Measurements from ENCODE around the gene OR2AG2. TPM values are rescaled to one million over a fixed set of nuclear protein-coding genes. Genes with fewer than 3 reads are reported as not detected.

Gene OR2AG2
- polyA plus RNA-seq, 2 of the 4 experiments (the other 2 are of a cell fraction) = 0.04 to 0.05 TPM

DNA sequence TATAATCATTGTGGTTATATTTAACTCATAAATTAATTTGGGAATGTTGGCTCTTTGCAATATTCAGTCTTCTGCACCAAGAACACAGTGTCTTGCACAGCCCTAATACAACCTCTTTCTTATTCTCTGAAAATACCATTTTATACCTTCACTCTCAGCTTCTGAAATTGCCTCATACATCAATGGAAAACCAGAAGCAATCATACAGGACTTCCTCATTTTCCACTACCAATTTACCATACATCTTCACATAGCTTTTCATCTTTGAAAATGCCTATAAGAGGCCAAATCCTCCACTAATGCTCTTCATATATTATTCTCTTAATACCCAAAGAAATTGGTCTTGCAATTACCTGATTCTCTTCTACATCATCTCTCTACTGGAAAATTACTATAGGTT, 6.7 kb upstream of the OR2AG2 start:
- FAIRE-seq = no peak
- TF ChIP-seq NPAS2 (CRISPR knock-in tag; IDR thresholded peaks at IDR 0.05; ENCODE audit: borderline replicate concordance) (no peak), CBX2 (IDR thresholded peaks at IDR 0.05; ENCODE audit: borderline replicate concordance, low read depth) (no peak), HDAC2 (IDR thresholded peaks at IDR 0.05) (no peak), MAZ (IDR thresholded peaks at IDR 0.05; ENCODE audit: borderline replicate concordance, low read depth, low read length) (no peak)
- TF ChIP-seq, protein P1, sequence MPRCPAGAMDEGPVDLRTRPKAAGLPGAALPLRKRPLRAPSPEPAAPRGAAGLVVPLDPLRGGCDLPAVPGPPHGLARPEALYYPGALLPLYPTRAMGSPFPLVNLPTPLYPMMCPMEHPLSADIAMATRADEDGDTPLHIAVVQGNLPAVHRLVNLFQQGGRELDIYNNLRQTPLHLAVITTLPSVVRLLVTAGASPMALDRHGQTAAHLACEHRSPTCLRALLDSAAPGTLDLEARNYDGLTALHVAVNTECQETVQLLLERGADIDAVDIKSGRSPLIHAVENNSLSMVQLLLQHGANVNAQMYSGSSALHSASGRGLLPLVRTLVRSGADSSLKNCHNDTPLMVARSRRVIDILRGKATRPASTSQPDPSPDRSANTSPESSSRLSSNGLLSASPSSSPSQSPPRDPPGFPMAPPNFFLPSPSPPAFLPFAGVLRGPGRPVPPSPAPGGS (IDR thresholded peaks at IDR 0.05) = no peak
- TF ChIP-seq, protein P2, sequence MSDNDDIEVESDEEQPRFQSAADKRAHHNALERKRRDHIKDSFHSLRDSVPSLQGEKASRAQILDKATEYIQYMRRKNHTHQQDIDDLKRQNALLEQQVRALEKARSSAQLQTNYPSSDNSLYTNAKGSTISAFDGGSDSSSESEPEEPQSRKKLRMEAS (IDR thresholded peaks at IDR 0.05) = no peak
- H3K4me3 ChIP-seq = no peak overlapping the region
- no peaks in the 10 kb centered on the region for H3K4me1 ChIP-seq
- no peak for ATAC-seq
- POLR2A ChIA-PET = no interaction called here
- CTCF ChIA-PET = interaction anchor here (1.4 kb wide), 1 partner anchor 23 kb away, joined by 5 read pairs; no protein-coding TSS in a partner anchor
- no peak for DNase-seq (ENCODE audit: low read depth in 1 of 2, low spot score in 1 of 2)
- no peak overlapping the region for H3K27ac ChIP-seq
- no peaks in the 10 kb centered on the region for H3K9me3 ChIP-seq
- H3K4me2 ChIP-seq = no peak overlapping the region

DNA sequence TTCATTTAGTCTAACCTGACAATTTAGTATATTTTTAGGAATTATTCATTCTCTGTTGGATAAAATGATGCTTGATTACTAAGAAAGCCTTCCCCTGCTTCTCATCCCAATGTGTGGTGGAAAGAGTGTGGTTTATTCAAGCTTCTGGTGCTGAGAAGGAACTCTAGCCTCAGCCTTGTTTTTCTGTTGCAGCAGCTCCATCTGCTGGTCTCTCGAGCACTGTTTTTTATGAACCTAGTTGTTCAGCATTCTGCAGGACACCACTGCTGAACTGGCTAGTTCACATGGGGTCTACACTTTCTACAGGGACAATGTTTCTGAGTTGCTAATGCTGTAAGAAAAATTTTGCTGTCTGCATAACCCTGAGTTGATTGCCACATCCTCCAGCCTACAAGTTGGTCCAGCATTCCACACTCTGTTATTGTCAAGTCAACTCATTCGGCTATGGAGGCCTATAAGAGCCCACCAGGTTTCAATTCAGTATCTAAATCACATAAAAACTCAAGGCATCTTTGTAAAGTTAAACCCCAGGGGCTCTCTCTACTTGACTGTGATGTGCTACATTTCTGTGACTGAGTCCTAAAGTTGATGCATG, 14.3 kb downstream of the OR2AG2 start:
- ATAC-seq (peak; percentile 91 to 94), FAIRE-seq (no peak), DNase-seq (ENCODE audit: low read depth in 1 of 2, low spot score in 1 of 2) (peak; percentile 35 to 58)
- Histone ChIP-seq H3K4me1 (no peaks in the 10 kb centered on the region), H3K4me2 (no peak overlapping the region), H3K4me3 (no peak overlapping the region), H3K27ac (no peak overlapping the region), H3K9me3 (no peaks in the 10 kb centered on the region; the same call in 2 of the 3 replicates)
- 23% methylated on average over 2 of the region's 2 CpGs for WGBS (ENCODE audit: missing lambda C conversion rate)
- TF ChIP-seq TFCP2L1 (CRISPR knock-in tag; IDR thresholded peaks at IDR 0.05) = no peak
- no peak for TF ChIP-seq ESRRA (IDR thresholded peaks at IDR 0.05; ENCODE audit: borderline replicate concordance, low read length)
- TF ChIP-seq RARB (CRISPR knock-in tag; IDR thresholded peaks at IDR 0.05) = no peak
- no peak for TF ChIP-seq HOXB13 (CRISPR knock-in tag; IDR thresholded peaks at IDR 0.05; ENCODE audit: low read depth)
- no peak for TF ChIP-seq NR3C1 (IDR thresholded peaks at IDR 0.05)
- no peak for TF ChIP-seq RCOR1 (IDR thresholded peaks at IDR 0.05; ENCODE audit: low read depth, low read length)
- TF ChIP-seq, protein P3, sequence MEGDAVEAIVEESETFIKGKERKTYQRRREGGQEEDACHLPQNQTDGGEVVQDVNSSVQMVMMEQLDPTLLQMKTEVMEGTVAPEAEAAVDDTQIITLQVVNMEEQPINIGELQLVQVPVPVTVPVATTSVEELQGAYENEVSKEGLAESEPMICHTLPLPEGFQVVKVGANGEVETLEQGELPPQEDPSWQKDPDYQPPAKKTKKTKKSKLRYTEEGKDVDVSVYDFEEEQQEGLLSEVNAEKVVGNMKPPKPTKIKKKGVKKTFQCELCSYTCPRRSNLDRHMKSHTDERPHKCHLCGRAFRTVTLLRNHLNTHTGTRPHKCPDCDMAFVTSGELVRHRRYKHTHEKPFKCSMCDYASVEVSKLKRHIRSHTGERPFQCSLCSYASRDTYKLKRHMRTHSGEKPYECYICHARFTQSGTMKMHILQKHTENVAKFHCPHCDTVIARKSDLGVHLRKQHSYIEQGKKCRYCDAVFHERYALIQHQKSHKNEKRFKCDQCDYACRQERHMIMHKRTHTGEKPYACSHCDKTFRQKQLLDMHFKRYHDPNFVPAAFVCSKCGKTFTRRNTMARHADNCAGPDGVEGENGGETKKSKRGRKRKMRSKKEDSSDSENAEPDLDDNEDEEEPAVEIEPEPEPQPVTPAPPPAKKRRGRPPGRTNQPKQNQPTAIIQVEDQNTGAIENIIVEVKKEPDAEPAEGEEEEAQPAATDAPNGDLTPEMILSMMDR (IDR thresholded peaks at IDR 0.05) = peak; percentile 62
- TF ChIP-seq, protein P4, sequence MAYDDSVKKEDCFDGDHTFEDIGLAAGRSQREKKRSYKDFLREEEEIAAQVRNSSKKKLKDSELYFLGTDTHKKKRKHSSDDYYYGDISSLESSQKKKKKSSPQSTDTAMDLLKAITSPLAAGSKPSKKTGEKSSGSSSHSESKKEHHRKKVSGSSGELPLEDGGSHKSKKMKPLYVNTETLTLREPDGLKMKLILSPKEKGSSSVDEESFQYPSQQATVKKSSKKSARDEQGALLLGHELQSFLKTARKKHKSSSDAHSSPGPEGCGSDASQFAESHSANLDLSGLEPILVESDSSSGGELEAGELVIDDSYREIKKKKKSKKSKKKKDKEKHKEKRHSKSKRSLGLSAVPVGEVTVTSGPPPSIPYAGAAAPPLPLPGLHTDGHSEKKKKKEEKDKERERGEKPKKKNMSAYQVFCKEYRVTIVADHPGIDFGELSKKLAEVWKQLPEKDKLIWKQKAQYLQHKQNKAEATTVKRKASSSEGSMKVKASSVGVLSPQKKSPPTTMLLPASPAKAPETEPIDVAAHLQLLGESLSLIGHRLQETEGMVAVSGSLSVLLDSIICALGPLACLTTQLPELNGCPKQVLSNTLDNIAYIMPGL (CRISPR knock-in tag; IDR thresholded peaks at IDR 0.05; ENCODE audit: borderline replicate concordance) = no peak
- TF ChIP-seq, protein P5, sequence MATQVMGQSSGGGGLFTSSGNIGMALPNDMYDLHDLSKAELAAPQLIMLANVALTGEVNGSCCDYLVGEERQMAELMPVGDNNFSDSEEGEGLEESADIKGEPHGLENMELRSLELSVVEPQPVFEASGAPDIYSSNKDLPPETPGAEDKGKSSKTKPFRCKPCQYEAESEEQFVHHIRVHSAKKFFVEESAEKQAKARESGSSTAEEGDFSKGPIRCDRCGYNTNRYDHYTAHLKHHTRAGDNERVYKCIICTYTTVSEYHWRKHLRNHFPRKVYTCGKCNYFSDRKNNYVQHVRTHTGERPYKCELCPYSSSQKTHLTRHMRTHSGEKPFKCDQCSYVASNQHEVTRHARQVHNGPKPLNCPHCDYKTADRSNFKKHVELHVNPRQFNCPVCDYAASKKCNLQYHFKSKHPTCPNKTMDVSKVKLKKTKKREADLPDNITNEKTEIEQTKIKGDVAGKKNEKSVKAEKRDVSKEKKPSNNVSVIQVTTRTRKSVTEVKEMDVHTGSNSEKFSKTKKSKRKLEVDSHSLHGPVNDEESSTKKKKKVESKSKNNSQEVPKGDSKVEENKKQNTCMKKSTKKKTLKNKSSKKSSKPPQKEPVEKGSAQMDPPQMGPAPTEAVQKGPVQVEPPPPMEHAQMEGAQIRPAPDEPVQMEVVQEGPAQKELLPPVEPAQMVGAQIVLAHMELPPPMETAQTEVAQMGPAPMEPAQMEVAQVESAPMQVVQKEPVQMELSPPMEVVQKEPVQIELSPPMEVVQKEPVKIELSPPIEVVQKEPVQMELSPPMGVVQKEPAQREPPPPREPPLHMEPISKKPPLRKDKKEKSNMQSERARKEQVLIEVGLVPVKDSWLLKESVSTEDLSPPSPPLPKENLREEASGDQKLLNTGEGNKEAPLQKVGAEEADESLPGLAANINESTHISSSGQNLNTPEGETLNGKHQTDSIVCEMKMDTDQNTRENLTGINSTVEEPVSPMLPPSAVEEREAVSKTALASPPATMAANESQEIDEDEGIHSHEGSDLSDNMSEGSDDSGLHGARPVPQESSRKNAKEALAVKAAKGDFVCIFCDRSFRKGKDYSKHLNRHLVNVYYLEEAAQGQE (IDR thresholded peaks at IDR 0.05) = no peak
- TF ChIP-seq, protein P6, sequence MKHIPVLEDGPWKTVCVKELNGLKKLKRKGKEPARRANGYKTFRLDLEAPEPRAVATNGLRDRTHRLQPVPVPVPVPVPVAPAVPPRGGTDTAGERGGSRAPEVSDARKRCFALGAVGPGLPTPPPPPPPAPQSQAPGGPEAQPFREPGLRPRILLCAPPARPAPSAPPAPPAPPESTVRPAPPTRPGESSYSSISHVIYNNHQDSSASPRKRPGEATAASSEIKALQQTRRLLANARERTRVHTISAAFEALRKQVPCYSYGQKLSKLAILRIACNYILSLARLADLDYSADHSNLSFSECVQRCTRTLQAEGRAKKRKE (CRISPR knock-in tag; IDR thresholded peaks at IDR 0.05; ENCODE audit: low read depth) = no peak
- TF ChIP-seq RFX5 (IDR thresholded peaks at IDR 0.05) = no peak
- TF ChIP-seq CBX2 (IDR thresholded peaks at IDR 0.05; ENCODE audit: borderline replicate concordance, low read depth) = no peak
- no peak for TF ChIP-seq TP53 (CRISPR knock-in tag; IDR thresholded peaks at IDR 0.05)
- TF ChIP-seq POLR2A (IDR thresholded peaks at IDR 0.05; ENCODE audit: low read length) = no peak
- TF ChIP-seq FOXS1 (CRISPR knock-in tag; IDR thresholded peaks at IDR 0.05) = no peak
- TF ChIP-seq RAD21 (conservative IDR thresholded peaks at IDR 0.05 in 1 of 2, IDR thresholded peaks at IDR 0.05 in 1 of 2) = peak; percentile 56 to 72
- TF ChIP-seq NPAS2 (CRISPR knock-in tag; IDR thresholded peaks at IDR 0.05; ENCODE audit: borderline replicate concordance) = no peak
- no peak for TF ChIP-seq GATA3 (IDR thresholded peaks at IDR 0.05; ENCODE audit: borderline replicate concordance)
- TF ChIP-seq, protein P7, sequence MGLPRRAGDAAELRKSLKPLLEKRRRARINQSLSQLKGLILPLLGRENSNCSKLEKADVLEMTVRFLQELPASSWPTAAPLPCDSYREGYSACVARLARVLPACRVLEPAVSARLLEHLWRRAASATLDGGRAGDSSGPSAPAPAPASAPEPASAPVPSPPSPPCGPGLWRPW (IDR thresholded peaks at IDR 0.05) = no peak
- peak; percentile 46; the same call in 1 of the 3 replicates for TF ChIP-seq SMC3 (IDR thresholded peaks at IDR 0.05)
- no peak for TF ChIP-seq MAZ (IDR thresholded peaks at IDR 0.05; ENCODE audit: borderline replicate concordance, low read depth, low read length)
- ChIA-PET CTCF (interaction anchor here (0.6 to 6.1 kb wide), 12 partner anchors 8 to 403 kb away, joined by 3 to 41 read pairs (median 4); no protein-coding TSS in a partner anchor), POLR2A (no interaction called here)

Measured in A549 (cell line).